Naive B cell (primary cell): ENCODE data around the gene DNAJC22. TPM values are rescaled to one million over a fixed set of nuclear protein-coding genes. Genes with fewer than 3 reads are reported as not detected.

Experiments used
- ATAC-seq, 2 donors: fragments of 150-1000 bp; cut with Tn5 transposase; 2 replicates each; pipeline ENCODE4 v1.10.0; 2021; ENCODE audit warnings: low read depth in 2 of 2, mild to moderate bottlenecking in 2 of 2, moderate library complexity in 2 of 2
- DNase-seq: peaks from one replicate; pipeline ENCODE4 v3.0.0; 2022
- H3K27ac Mint-ChIP-seq, 6 donors: one replicate each; pipeline ENCODE4 v1.8.0; 2020 to 2022; ENCODE audit warnings: mild to moderate bottlenecking in 6 of 6, mixed read lengths in 6 of 6, moderate library complexity in 5 of 6, inconsistent platforms in 2 of 6
- H3K27me3 Mint-ChIP-seq, 3 donors: one replicate each; pipeline ENCODE4 v1.8.0; 2021 to 2022; ENCODE audit warnings: mixed read lengths in 3 of 3, mild to moderate bottlenecking in 1 of 3
- H3K36me3 Mint-ChIP-seq, 2 donors: one replicate each; pipeline ENCODE4 v1.8.0; 2020 to 2022; ENCODE audit warnings: mixed read lengths in 2 of 2, inconsistent platforms in 1 of 2, mild to moderate bottlenecking in 1 of 2
- H3K4me1 Mint-ChIP-seq, 3 donors: one replicate each; pipeline ENCODE4 v1.8.0; 2020 to 2022; ENCODE audit warnings: mixed read lengths in 3 of 3, inconsistent platforms in 1 of 3, mild to moderate bottlenecking in 1 of 3, moderate library complexity in 1 of 3
- H3K4me3 Mint-ChIP-seq, 8 donors: one replicate each; pipeline ENCODE4 v1.8.0; 2020 to 2022; ENCODE audit warnings: mild to moderate bottlenecking in 8 of 8, mixed read lengths in 8 of 8, moderate library complexity in 8 of 8, inconsistent platforms in 2 of 8
- H3K9me3 Mint-ChIP-seq, 7 donors: one replicate each; pipeline ENCODE4 v1.8.0; 2020 to 2022; ENCODE audit warnings: mixed read lengths in 7 of 7, mild to moderate bottlenecking in 5 of 7, inconsistent platforms in 2 of 7, moderate library complexity in 1 of 7
- polyA plus RNA-seq, 6 donors: library from polyadenylated mRNA; unstranded; fragments of 300-500 nt; fragmentation: Illumina TruSeq; gene quantifications; one replicate each; pipeline ENCODE4 v1.2.3, GENCODE V29; 2021; ENCODE audit warnings: low read depth in 6 of 6

The DNAJC22 gene
- polyA plus RNA-seq, 6 donors from 2014 or later = not detected

DNA sequence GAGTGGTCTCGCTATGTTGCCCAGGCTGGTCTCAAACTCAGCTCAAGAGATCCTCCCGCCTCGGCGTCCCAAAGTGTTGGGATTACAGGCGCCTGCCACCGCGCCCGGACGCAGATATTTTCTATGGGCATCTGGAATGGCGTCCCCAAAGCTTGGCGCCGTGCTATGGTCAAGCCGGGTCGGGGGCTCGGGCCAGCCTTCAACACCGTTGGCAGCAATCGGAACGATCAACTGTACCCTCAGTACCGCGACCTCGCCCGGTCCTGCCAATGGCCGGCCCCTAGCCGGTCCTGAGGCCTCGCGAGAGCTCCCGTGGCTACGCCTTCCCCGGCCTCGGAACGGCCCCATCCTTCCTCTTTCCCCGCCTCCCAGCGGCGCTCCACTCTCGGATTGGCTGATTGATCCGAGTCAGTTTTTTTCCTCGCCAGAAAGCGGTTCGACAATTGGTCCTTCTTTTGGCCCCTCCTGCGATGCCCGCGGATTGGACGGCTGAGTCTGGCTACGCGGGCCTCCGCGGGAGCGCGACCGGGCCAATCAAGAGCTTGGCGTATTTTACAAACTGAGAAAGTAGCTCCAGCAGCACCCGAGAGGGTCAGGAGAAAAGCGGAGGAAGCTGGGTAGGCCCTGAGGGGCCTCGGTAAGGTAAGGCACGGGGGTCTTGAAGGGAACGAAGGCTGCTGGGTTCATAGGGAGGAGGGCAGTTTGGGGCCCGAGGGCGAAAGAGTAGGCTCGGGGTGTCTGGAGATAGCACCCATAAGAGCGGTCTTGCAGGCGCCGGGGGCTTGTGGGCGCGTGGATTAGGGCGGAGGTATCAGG is 23.8 kb upstream of the DNAJC22 start, which contains the start of gene TROAP:
Gene TROAP (plus strand): TSS at position 548 of the 816 bp plus-strand sequence. CDS start 354 bp downstream, outside the sequence.
- DNase-seq (peak; percentile 98), ATAC-seq (peak; percentile 94 to 96)
- peaks cover 0 to 6% (median 3%) of the 10 kb centered on the region in 3 donors for H3K27me3 Mint-ChIP-seq
- H3K9me3 Mint-ChIP-seq = no peaks in the 10 kb centered on the region
- peak within 1 kb of the TSS; percentile 89 to 100 (median 93) for H3K4me3 Mint-ChIP-seq
- peak within 1 kb of the TSS; percentile 41 to 95 (median 88) for H3K27ac Mint-ChIP-seq
- no peaks in the 10 kb centered on the region for H3K36me3 Mint-ChIP-seq
- peaks cover 19 to 23% (median 21%) of the 10 kb centered on the region in 3 donors for H3K4me1 Mint-ChIP-seq

DNA sequence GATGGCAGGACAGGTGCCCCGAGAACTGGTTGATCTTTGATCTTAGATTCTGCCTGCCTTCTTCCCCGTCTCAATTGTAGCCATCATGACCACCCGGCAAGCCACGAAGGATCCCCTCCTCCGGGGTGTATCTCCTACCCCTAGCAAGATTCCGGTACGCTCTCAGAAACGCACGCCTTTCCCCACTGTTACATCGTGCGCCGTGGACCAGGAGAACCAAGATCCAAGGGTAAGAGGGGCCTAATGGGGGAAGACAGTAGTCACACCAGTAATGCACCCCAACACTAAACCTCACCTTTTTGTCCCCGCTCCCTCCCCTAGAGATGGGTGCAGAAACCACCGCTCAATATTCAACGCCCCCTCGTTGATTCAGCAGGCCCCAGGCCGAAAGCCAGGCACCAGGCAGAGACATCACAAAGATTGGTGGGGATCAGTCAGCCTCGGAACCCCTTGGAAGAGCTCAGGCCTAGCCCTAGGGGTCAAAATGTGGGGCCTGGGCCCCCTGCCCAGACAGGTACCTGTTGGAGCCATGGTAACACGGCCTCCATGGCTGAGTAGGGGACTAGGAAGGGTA is 23.1 kb upstream of the DNAJC22 start:
- Mint-ChIP-seq H3K27me3 (peaks cover 0 to 6% (median 4%) of the 10 kb centered on the region in 3 donors), H3K27ac (peak overlapping the region in 3 of 6 donors; percentile 41 to 56 (median 54)), H3K9me3 (no peaks in the 10 kb centered on the region), H3K4me1 (peaks cover 19 to 23% (median 21%) of the 10 kb centered on the region in 3 donors), H3K4me3 (peak overlapping the region; percentile 89 to 100 (median 93)), H3K36me3 (no peaks in the 10 kb centered on the region)
- no peak for DNase-seq
- no peak for ATAC-seq

DNA sequence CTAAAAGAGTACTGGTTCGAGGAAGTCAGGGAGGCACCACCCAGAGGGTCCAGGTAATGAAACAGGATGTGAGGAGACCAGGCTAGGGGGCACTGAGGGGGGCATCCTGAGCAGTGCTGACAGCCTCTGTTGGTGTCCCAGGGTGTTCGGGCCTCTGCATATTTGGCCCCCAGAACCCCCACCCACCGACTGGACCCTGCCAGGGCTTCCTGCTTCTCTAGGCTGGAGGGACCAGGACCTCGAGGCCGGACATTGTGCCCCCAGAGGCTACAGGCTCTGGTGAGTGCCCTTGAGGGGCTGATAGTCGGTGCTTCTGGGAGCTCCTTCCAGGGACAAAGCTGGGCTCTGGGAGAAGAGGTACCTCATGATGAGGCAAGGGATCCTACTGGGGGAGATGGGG is 21.1 kb upstream of the DNAJC22 start:
- no peaks in the 10 kb centered on the region for H3K36me3 Mint-ChIP-seq
- H3K4me3 Mint-ChIP-seq = peak overlapping the region in 1 of 8 donors; percentile 53
- peak overlapping the region in 1 of 6 donors; percentile 47 for H3K27ac Mint-ChIP-seq

DNA sequence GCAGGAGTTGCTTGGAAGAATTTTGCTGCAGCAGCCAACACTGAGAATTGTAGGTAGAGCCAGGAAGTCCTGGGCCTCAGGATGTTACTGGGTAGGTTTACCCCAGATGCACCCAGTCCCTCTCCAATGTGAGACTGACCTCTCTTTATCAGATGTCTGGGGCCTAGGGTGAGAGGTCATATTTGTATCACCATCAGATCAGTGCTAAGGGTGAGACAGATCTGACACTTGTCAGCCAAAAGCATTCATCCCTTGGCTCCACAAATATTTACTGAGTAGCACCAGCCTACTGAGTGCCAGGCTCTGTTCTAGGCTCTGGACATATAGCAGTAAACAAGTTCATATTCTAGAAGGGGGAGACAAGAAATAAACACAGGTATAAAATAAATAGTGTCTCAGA is 19.3 kb upstream of the DNAJC22 start:
- Mint-ChIP-seq H3K27me3 (peaks cover 15 to 17% (median 16%) of the 10 kb centered on the region in 3 donors), H3K4me3 (no peak overlapping the region), H3K9me3 (no peaks in the 10 kb centered on the region), H3K27ac (no peak overlapping the region), H3K36me3 (no peaks in the 10 kb centered on the region), H3K4me1 (peaks cover 11 to 19% (median 13%) of the 10 kb centered on the region in 3 donors)
- DNase-seq (no peak), ATAC-seq (no peak)

More for the DNA sequence above, 21.1 kb upstream of the DNAJC22 start:
- peaks cover 0 to 4% (median 0%) of the 10 kb centered on the region in 3 donors for H3K27me3 Mint-ChIP-seq
- no peaks in the 10 kb centered on the region for H3K9me3 Mint-ChIP-seq
- ATAC-seq = no peak
- no peak for DNase-seq
- H3K4me1 Mint-ChIP-seq = peaks cover 19 to 23% (median 21%) of the 10 kb centered on the region in 3 donors

DNA sequence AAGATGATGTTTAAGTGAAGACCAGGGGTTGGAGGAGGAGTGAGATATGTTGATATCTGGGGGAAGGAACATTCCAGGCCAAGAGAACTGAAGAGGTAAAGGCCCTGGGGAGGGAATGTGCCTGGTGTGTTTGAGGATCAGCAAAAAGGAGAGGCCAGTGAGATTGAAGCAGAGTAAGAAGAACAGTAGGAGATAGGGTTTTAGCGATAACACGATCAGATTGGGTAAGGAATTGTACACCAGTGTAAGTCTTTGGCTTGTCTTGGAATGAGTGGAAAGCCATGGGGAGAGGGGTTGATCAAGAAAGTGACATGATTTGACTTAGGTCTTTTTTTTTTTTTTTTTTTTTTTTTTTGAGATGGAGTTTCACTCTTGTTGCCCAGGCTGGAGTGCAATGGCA is 18.8 kb upstream of the DNAJC22 start:
- ATAC-seq = no peak
- H3K9me3 Mint-ChIP-seq = peaks cover 0 to under 1% (median 0%) of the 10 kb centered on the region in 7 donors
- H3K4me1 Mint-ChIP-seq = peaks cover 9 to 19% (median 9%) of the 10 kb centered on the region in 3 donors
- peak overlapping the region in 1 of 6 donors; percentile 33 for H3K27ac Mint-ChIP-seq
- H3K36me3 Mint-ChIP-seq = no peaks in the 10 kb centered on the region
- peaks cover 18 to 22% (median 21%) of the 10 kb centered on the region in 3 donors for H3K27me3 Mint-ChIP-seq
- H3K4me3 Mint-ChIP-seq = peak overlapping the region in 1 of 8 donors; percentile 74
- no peak for DNase-seq

DNA sequence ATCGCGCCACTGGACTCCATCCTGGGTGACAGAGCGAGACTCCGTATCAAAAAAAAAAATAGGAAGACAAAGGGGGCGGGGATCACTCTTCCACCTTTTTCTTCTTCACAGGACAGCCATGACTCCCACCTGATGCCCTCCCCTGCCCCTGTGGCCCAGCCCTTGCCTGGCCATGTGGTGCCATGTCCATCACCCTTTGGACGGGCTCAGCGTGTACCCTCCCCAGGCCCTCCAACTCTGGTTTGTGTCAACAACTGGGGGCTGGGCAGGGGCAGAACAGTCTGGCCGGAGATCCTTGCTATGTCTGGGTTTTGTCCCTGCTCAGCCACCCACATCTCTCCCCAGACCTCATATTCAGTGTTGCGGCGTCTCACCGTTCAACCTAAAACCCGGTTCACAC is 17.9 kb upstream of the DNAJC22 start:
- no peaks in the 10 kb centered on the region for H3K36me3 Mint-ChIP-seq
- no peak overlapping the region for H3K27ac Mint-ChIP-seq

DNA sequence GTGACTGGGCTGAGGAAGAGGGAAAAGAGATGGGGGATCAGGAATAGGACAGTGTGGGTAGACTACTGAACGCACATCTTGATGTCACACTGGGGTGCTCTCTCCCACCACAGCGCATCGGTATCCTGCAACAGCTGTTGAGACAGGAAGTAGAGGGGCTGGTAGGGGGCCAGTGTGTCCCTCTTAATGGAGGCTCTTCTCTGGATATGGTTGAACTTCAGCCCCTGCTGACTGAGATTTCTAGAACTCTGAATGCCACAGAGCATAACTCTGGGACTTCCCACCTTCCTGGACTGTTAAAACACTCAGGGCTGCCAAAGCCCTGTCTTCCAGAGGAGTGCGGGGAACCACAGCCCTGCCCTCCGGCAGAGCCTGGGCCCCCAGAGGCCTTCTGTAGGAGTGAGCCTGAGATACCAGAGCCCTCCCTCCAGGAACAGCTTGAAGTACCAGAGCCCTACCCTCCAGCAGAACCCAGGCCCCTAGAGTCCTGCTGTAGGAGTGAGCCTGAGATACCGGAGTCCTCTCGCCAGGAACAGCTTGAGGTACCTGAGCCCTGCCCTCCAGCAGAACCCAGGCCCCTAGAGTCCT is 16.6 kb upstream of the DNAJC22 start:
- Mint-ChIP-seq H3K36me3 (peaks cover 0 to 8% of the 10 kb centered on the region in 2 donors), H3K27me3 (peaks cover 33 to 37% (median 37%) of the 10 kb centered on the region in 3 donors), H3K4me3 (no peak overlapping the region), H3K27ac (no peak overlapping the region), H3K4me1 (peaks cover 8 to 20% (median 9%) of the 10 kb centered on the region in 3 donors), H3K9me3 (peaks cover 0 to 3% (median 0%) of the 10 kb centered on the region in 7 donors)
- DNase-seq (no peak), ATAC-seq (no peak)

More for the DNA sequence above, 17.9 kb upstream of the DNAJC22 start:
- Mint-ChIP-seq H3K27me3 (peaks cover 24 to 26% (median 26%) of the 10 kb centered on the region in 3 donors), H3K9me3 (peaks cover 0 to 3% (median 0%) of the 10 kb centered on the region in 7 donors), H3K4me3 (no peak overlapping the region), H3K4me1 (peaks cover 4 to 14% (median 5%) of the 10 kb centered on the region in 3 donors)
- DNase-seq (no peak), ATAC-seq (no peak)

DNA sequence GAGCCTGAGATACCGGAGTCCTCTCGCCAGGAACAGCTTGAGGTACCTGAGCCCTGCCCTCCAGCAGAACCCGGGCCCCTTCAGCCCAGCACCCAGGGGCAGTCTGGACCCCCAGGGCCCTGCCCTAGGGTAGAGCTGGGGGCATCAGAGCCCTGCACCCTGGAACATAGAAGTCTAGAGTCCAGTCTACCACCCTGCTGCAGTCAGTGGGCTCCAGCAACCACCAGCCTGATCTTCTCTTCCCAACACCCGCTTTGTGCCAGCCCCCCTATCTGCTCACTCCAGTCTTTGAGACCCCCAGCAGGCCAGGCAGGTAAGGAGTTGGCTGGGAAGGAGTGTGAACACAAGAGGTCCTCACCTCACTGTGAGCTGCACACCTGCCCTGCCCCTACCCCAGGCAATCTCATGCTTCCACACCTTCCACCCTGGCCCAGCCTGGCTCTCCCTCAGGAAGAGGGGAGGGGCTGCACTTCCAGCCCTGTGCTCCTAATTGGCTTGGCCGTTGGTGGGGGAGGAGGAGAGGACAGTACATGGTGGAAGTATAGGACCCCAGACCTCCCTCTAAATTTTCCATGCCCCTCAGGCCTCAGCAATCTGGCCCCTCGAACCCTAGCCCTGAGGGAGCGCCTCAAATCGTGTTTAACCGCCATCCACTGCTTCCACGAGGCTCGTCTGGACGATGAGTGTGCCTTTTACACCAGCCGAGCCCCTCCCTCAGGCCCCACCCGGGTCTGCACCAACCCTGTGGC is 15.9 kb upstream of the DNAJC22 start:
- Mint-ChIP-seq H3K27me3 (peaks cover 40 to 44% (median 43%) of the 10 kb centered on the region in 3 donors), H3K4me3 (no peak overlapping the region), H3K9me3 (peaks cover 0 to 3% (median 0%) of the 10 kb centered on the region in 7 donors), H3K4me1 (peaks cover 12 to 20% (median 14%) of the 10 kb centered on the region in 3 donors), H3K27ac (no peak overlapping the region), H3K36me3 (peaks cover 0 to 8% of the 10 kb centered on the region in 2 donors)
- ATAC-seq (no peak), DNase-seq (no peak)

DNA sequence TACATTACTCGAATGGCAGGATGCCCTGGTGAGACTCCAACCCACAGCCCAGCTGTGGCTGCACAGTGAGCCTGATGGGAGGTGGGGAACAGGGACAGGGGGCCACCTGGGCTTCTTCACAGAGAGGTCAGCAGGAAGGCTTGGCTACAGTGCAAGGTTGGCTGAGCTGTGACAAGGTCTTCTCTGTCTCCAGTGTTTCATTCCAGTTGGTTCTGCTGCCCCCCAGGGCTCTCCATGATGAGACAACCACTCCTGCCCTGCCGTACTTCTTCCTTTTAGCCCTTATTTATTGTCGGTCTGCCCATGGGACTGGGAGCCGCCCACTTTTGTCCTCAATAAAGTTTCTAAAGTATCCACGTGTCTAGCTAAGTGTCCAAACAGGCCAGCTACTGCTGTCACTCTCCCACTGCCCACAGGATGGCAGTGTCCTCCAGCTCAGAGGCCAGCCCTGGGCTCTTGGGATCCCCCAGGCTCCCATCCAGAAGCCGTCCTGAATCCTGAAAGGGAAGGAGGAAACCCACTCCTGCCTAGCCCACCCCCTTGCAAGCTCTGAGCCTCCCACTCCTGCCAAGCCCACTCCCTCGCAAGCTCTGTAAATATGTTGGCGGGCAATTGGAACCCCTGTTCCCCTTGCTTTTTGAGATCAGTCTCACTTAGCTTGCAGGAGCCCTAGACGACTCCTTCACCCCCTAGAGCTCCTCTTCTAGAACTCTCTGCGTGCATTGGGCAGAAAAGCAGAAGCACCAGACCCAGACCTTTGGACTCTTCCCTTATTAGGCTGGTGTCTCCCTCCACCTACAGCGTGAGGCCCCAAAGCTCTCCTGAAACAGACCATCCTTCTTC is 15.1 kb upstream of the DNAJC22 start:
- Mint-ChIP-seq H3K4me1 (peaks cover 13 to 20% (median 14%) of the 10 kb centered on the region in 3 donors), H3K27me3 (peaks cover 41 to 47% (median 44%) of the 10 kb centered on the region in 3 donors), H3K36me3 (peaks cover 0 to 8% of the 10 kb centered on the region in 2 donors), H3K4me3 (peak overlapping the region in 3 of 8 donors; percentile 25 to 83 (median 47)), H3K27ac (peak overlapping the region in 1 of 6 donors; percentile 8), H3K9me3 (peaks cover 0 to 3% (median 0%) of the 10 kb centered on the region in 7 donors)
- ATAC-seq (no peak), DNase-seq (no peak)

DNA sequence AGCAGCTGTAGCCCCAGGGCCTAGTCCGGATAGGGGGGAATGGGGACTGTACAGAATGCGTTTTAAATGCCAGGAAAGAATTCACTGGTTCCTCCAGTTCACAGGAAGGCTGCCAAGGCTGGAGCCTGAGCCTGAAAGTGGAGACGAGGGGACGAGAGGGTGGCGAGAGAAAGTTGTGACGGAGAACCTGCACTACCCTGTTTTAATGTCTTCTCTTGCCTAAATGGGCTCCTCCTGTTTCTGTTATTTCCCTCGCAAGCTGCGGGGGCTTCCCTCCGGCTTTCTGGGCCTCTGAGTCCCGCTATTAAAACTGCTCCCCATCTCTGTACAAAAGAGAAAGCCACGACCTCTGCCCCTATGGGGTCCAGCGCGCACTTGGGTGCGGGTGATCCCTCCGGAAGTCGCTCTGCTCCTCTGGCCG is 14.2 kb upstream of the DNAJC22 start:
- Mint-ChIP-seq H3K4me1 (peaks cover 20 to 28% (median 22%) of the 10 kb centered on the region in 3 donors), H3K4me3 (peak overlapping the region in 4 of 8 donors; percentile 47 to 83 (median 59)), H3K27ac (peak overlapping the region in 2 of 6 donors; percentile 28 to 61), H3K36me3 (peaks cover 0 to 14% of the 10 kb centered on the region in 2 donors), H3K9me3 (peaks cover 0 to 3% (median 0%) of the 10 kb centered on the region in 7 donors), H3K27me3 (peaks cover 49 to 55% (median 53%) of the 10 kb centered on the region in 3 donors)
- DNase-seq = no peak
- no peak for ATAC-seq

DNA sequence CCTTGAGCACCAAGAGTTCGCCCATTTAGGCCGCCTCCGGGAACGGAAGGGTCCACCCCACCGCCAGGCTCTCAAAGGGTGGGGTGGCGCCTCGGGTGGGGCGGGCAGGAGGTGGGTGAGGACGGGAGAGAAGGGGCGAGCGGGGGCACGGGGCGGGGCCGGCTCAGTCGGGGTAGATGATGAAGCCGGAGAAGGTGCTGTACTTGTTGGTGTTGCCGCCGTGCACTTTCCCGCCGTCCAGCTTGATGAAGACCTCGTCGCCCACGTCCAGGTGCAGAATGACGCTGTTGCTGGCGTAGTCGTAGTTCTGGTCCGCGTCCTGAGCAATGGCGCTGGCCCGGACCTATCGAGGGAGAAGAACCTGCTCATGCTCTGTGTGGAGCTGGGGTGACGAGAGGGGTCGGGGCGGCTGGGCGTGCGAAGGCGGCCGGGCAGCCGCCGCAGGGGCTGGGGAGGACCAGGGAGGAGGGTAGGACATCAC is 13.8 kb upstream of the DNAJC22 start:
- DNase-seq (no peak), ATAC-seq (no peak)
- Mint-ChIP-seq H3K27me3 (peaks cover 50 to 60% (median 57%) of the 10 kb centered on the region in 3 donors), H3K27ac (peak overlapping the region in 2 of 6 donors; percentile 53 to 58), H3K9me3 (peaks cover 0 to 3% (median 0%) of the 10 kb centered on the region in 7 donors), H3K4me1 (peaks cover 25 to 33% (median 26%) of the 10 kb centered on the region in 3 donors), H3K4me3 (peak overlapping the region; percentile 37 to 83 (median 64)), H3K36me3 (peaks cover 0 to 14% of the 10 kb centered on the region in 2 donors)
